HG02571 (cell line): ENCODE data around the gene ATRN.

ENCODE experiments used
- ATAC-seq: cut with Tn5 transposase; IDR thresholded peaks from one replicate; pipeline ENCODE4 v1.9.1; 2021; ENCODE audit warnings: mild to moderate bottlenecking, moderate library complexity; ENCODE audit not compliant: unreplicated experiment

ATRN gene

DNA sequence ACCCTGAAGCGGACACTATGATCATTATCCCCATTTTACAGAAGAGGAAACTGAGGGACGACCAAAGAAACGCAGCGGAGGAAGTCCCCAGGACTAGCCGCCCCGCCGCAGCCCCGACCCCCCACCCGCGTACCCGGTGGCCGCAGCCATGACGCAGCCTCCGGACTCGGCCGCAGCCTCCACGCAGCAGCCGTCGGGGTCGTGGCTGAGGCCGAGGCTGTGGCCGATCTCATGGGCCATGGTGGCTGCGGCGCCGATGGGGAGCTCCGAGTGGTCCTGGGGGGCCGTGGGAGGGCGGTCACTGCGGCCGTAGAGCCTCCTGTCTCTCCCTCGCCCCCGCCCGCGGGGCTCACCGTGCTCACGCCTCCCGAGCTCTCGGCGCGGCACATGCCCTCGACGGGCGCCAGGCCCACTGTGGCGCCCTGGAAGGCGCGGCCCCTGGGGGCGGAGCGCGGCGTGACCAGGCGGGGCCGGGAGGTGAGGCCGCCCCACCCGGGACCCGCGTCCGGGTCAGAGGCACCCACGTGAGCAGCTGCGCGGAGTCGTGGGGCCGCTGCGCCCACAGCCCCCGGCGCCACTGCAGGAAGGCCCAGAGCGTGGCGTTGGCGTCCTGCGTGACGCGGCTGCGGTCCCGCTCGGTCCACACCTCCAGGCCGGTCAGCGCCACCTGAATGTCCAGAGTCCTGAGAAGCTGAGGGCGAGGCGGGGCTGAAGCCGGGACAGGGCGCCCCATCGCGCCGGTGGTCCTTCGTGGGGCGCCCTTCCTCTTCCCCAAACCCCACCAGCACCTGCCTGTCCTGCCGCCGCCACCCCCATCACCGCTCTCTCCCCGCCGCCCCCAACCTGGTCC lies 202.6 kb downstream of the ATRN start:
- no peak for ATAC-seq

DNA sequence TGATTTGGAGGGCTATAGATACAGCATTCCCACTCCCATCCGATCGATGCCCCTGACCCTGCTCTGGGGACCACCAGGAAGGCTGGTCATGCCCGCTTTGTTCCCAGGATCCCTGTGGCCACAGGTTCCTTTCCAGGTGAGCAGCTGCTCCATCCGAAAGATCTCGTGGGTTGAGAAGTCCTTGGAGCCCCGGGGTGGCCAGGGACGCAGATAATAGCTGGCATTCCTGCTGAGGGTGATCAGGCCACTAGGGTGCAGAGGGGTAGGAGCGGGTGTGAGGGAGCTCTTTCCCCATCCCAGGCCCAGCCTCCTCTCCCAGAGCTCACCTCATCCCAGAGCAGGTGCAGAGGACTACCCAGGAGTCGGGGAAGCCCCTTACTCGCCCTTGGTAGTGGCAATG lies 203.6 kb downstream of the ATRN start:
- no peak for ATAC-seq

DNA sequence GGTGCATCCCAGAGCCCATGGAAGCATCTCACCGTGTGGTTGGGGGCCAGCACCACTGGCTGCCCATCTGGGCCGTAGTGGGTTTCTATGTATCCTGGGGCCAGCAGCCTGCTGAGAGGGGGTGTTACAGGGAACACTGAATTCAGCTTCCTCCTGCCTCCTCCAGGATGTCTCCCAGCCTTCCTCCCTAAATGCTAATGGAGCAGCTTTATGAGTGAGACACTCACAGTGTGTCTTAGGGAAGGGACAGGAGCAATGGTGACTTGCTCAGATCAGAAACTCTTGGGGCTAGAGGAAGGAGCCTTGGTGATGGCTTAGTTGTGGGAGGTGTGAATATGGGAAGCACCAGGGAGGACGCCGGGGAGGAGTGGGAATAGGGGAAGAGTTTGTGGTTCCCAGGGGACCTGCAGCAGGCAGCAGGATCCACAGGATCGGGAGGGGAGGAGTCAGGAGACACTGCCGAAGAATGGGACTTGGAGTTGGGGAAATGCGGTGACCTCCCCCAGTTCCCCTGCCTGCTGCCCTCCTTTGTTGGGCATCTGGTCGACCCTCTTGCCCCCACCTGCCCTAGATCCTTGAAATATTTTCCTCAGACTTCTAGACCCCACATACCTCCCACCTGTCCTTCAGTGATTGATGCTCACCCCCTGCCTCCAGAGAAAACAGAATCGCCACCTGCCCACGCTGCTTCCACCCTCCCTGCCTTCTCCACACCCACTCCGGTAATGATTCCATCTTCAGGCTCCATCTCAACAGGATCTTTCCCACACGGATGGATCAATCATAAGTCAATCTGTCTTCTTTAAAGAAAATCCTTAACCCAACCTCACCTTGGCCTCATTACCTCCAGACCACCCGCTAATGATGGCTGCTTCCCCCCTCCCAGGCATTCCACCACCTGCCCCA lies 204.4 kb downstream of the ATRN start:
- no peak for ATAC-seq

DNA sequence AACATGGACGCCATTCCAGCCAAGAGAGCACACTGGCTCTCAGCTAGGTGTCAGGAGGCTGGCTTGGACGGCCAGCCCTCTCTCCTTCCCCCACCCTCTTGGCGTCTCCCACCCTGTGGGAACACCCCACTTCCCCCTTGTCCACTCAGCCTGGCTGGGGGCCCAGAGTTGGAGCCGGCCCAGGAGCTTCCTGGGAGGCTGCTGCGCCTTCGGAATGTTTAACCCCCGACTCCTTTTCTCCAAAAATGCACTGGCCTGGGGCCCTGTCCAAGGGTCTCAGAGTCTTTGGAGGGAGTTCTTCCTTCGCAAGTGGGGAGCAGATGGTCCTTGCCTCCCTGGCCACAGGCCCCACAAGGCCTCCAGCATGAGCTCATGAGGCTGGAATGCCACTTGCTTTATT lies 206.9 kb downstream of the ATRN start:
- no peak for ATAC-seq

DNA sequence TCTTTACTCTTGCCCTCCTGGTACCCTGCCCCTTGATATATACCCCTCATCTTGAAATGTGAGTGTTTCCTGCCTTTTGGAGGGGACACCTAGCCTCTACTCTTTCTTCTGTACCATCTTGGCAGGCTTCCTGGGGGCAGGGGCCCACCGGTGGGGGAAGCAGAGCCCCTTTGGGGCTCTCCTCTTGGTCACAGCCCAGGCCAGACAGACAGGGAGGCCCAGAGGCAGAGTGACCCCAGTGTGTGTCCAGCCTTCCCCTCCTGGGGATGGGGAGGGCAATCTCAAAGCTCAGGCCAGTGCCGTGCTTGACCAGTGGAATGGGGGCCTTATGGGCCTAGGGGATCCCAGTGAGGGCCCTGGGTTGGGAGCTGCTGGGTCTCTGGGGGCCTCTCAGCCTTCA lies 207.4 kb downstream of the ATRN start:
- no peak for ATAC-seq

DNA sequence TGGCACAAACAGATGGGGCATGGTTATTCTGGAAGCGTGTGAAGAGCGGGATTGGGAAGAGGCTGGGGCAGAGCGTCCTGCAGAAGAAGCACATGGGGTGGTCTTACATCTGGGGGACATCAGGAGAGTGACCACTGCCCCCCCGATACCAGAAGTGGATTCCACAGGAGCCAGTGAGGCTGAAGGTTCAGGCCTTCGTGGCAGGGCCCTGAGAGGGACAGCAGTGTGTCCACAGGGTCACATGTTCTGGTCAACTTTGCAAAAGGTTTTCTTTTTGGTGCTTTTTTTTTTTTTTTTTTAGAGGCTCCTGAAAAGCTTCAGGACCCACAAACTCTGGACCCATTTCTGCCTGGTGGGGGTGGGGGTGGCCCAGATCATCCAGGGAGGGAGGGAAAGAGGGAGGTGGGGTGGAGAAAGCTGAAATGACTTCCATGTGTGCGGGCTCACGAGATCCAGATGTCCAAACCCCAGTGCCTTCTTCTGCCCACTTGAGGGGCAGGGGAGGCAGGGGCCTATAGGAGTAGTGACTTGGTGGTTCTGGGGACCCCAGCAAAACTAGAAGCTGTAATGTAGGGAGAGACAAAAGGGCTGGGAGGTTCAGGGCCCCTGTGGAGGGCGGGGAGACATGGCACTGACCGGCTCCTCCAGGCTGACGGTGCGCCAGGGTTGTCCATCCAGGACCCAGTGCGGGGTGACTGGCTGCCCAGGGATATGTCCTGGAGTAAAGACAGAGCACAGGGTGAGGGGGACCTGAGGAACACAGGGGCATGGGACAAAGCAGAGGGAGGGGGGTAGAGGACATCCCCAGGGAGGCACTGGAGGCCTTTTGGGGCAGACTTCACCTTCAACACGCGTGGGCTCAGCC lies 208.3 kb downstream of the ATRN start:
- no peak for ATAC-seq

DNA sequence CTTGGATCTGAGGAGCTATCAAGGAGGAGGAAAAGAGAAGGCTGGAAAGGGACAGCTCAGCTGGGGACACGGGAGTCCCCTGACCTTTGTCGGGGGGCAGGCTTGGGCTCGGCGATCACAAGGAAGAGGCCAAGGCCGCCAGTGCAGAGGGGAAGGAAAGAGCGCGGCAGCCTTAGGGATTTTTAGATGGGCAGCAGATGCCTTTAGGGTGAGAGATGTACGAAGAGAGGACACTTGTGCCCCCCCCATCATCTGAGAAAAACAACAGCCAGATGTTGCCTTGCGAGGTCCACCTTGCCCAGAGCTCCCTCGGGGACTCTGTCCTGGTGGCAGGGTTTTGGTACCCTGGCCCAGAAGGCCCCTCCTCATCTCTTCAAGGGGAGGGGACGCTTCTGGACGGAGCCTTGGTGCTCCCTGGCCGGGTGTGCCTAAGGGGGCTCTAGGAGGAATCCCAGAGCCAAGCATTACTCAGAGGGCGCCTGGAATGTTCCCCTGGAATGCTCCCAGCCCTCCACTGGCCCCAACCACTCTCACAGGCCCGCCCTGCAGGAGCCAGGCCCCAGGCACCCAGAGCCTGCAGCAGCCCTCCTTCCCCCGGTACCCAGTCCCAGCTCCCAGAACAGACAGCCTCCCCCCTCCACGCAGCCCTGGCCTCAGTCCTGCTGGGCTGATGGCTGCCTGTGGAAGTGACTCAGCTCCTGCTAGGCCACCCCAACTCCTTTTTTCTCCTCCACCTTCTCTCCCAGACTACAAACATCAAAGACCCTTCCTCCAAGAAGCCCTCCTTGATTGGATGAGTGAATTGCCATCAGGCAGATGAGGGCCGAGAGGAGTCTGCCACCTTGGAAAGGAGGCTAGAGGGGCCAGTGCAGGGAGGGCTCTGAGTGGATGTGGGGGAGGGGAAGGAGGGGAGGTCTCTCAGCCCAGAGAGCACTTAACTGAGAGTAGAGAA lies 209.2 kb downstream of the ATRN start:
- no peak for ATAC-seq

DNA sequence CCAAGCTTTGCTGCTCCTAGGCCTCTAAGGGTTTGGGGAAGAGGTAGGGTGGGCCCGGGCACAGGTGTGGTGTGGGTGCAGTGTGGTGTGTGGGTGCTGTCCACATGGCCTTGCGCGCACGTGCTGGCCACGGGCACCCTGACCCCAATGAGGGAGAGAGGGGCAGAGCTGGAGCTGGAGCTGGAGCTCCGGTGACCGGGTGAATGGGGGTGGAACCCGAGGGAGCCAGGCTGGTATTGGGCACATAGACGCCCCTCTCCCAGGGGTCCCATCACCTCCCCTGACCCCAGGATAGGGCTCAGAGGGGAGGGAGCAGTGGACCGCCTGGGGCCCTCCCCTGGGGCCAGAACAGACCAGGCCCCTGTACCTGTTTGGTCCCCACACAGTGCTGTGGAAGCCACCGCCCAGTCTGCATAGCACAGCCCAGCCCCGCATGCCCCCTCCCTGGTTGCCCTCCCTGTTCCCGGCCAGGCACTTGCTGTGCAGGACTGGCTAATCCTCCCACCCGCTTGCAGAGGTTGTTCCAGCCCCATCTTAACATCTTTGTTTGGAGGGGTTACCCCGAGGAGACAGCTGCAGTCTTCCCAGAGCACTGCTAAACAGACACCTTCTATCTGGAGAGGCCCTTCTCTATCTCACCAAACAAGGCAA lies 210.0 kb downstream of the ATRN start:
- no peak for ATAC-seq

DNA sequence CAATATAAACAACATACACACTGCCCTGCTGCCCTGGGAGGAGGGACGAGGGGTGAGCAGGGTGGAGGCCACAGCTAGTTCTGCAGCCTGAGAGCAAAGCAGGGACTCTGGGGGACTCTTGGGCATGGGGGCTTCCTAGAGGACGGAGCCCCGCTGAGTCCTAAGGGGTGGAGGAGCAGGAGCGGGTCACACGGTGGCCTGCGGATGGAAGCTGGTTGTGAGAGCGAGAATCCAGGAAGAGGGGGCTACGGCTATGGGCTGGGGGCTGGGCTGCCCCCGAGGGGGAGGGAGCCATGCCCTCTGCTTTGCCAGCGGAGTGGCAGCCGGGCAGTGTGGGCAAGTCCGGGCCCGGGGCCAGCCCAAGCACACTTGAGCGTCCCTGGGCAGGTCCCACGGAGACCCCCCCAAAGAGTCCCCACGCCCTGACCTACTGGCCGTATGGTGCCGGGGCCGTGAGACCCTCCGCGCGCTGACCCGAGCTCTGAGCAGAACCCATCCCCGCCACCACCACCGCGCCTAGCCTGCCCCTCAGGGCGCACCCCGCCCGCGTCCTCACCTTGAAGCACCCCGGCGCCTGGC lies 210.6 kb downstream of the ATRN start:
- ATAC-seq: no peak

DNA sequence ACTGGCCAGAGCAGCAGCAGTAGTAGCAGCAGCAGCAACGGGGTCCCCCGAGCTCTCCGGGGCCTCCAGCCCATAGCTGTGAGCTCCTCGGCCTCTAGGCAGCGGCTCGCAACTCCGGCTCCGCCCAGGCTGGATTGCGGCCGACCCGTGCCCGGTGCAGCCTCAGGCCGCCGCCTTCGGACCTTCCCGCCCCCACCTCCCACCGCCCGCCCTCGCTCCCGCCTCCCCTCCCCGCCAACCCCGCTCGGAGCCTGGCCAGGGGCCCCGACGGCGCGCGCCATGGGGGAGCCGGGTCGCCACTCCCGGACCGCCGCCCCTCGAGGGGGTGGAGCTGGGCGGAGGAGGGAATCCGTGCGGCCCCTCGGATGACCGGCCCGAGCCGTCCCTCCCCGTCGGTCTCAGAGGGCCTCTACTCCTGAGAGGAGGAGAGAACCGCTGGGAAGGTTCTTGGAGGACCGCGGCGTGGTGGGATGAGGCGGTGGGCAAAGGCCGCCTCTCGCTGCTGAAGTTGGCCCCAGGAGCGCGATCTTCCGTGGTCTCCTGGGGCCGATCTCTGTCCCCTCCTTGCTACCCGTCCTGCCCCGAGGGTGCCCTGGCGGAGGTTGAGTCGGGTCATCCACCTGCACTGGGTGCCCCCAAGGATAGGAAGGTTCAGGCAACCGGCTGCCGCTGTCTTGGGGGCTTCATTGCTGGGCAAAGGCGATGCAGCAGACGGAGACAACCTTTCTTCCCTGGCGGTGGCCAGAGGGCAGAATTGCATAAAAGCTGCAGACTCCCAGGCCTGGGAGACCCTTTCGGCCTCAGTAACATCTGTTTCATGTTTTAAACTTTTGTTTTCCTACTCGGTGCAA lies 211.3 kb downstream of the ATRN start, which contains the start of gene ADAM33:
Gene ADAM33, minus strand, starts transcription at position 80 of the 851 bp plus-strand sequence. Its CDS starts 6 bp downstream, at position 74.
- no peak for ATAC-seq

DNA sequence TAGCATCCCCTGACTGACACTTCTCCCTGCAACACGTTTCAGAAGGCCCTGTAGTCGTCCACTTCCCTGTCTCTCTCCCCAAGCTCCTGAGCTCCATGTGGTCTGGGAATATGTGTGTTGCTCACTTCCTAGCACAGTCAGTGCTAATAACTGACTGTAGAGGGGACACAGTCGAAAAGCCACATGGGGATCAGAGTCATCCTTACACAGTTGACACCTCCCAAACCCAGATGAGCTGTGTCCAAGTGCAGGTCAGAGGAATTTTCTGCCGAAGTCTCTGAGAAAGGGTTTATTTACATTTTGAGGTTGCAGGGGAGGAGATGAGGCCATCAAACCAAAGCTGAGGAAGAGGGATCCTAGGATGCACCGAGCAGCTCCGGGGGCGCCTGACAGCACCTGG lies 214.5 kb downstream of the ATRN start:
- ATAC-seq: no peak

DNA sequence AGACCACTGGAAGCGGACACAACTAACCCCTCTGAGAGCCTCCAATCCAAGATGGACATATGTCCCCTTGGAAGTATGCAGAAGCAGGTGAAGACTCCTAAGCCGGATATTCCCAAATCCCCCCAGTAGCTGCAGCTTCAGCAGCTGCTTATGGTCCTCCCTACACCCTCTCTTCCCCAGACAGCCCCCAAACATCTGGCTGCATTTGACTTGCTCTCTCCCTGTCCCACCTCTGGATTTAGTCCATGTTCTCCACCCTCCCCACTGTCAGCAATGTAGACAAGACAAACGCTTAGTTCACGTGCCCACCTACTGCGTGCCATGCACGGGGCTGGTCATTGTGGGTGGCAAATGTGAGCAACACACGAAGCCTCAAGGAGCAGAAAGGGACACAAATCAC lies 215.6 kb downstream of the ATRN start:
- no peak for ATAC-seq

DNA sequence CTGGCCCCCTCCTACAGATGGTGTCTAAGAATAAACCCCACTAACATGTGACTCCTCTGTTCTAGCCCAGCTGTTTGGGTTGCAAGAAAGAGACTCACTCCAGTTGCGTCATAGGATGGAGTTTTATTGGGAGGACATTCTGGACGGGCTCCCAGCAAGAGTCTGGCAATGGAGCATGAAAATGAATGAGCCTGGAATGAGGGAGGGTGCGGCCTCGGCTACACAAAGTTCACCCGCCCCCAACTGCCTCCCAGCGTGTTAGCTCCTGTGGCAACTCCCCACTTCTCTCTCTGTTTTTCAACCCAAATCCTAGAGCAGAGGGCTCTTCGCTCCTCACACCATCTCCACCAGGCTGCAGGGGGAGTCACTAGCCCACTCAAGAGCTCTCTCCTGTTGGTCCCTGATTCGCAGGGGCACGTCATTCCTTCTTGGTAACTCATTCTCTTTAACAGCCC lies 216.1 kb downstream of the ATRN start:
- ATAC-seq: no peak

DNA sequence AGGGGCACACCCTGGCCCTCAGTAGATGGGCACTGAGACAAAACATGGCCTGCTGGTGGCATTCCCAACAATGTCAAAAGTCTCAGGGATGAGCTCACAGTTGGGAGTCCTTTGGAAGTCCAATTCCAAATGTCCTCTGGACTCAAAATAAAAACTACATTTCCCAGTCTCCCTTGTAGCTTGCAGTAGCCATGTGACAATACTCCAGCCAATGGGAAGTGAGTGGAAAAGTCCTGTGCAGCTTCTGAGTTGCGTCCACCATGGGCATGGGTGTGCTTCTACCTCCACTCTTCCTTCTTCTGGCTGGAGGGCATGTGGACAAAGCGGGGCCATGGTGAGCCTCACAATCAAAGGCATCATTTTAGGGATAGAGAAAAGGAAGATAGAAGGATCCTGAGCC lies 216.8 kb downstream of the ATRN start:
- ATAC-seq: no peak

DNA sequence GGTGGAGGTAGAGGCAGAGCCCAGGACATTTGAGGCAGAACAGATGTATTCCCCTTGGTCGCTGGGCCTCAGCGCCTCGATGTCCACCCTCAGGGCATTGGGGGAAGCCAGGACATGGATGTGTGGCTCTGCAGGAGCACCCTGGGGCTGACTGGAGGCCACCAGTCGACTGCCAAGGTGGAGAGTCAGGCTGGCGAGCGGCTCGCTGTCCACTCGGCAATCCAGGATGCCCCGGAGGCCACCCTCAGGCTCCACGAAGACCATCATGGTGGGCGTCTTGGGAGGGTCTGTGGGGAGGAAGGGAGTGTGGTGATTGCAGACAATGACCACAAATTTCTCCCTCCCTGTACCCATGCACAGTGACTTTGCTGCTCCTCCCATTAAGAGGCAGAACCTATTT lies 219.2 kb downstream of the ATRN start:
- no peak for ATAC-seq

DNA sequence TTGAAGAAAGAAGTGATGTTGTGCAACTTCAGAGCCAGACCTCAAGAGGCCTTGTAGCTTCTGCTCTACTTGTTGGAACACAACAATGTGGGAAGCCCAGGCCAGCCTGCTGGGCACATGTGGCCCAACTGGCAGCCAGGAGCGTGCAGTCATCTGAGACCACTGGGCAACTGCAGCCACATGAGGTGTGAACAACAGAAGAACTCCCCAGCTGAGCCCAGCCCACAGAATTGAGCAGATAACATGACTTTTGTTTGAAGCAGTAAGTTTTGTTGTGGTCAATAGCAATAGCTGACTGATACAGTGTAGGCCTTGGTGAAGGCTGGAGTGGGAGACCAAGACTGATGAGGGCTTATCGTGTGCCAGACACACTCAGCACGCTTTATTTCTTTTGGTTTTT lies 219.6 kb downstream of the ATRN start:
- no peak for ATAC-seq

DNA sequence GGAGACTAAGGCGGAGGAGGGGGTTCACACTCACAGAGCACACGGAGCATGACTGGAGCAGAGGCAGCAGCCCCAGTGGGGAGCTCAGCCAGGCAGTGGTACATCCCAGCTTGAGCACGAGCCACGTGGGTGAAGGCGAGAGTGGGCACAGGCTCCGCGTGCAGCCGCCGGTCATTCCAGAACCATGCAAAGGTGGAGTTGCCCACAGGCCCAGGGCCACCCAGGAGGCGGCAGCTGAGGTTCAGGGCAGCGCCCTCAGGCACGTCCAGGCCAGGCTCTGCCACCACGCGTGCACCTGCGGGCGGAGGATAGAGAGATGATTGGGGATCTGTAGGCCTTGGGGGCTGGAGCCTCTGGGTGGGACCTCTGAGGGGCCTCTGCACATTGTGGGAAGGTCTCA lies 220.5 kb downstream of the ATRN start:
- no peak for ATAC-seq

DNA sequence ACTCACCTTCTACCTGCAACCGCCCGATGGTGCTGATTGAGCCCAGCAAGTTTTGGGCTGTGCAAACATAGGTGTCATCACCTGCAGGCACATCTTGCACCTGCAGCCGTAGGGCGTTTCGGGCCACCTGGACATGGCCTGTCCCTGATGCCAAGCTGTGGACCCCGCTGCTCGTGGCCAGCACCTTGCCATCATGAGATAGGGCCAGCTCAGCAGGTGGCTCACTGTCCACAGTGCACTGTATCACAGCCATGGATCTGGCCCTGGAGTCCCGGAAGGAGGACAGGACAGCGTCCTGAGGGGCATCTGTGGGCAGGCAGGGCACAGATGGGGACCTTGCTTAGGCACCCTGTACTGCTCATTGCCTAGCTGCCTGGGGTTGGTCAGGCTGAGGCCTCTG lies 221.1 kb downstream of the ATRN start:
- ATAC-seq: no peak
